CD14-positive monocyte (primary cell): ENCODE results near the gene CTNNA3. TPM values are rescaled to one million over a fixed set of nuclear protein-coding genes. Genes with fewer than 3 reads are reported as not detected.

Experiments
- DNase-seq, 3 donors: peaks; one replicate each; pipeline ENCODE4 v3.0.0-alpha.2; 2011 to 2022
- H2AFZ ChIP-seq: 2 replicates; pipeline ENCODE4 v1.6.0; 2012; ENCODE audit warnings: mild to moderate bottlenecking, low read depth, low read length, inconsistent platforms; ENCODE audit not compliant: insufficient read depth, poor library complexity, severe bottlenecking
- H3K27ac ChIP-seq, 2 donors: 1 replicate in 1 of 2; 2 replicates in 1 of 2; pipeline ENCODE4 v1.5.1; 2012 to 2013; ENCODE audit warnings: low read length in 2 of 2, control low read depth in 1 of 2, inconsistent platforms in 1 of 2, low read depth in 1 of 2, mild to moderate bottlenecking in 1 of 2
- H3K27me3 ChIP-seq, 2 donors: one replicate each; pipeline versions ENCODE4 v1.6.0 to v1.6.1; 2011 to 2013; ENCODE audit warnings: low read length in 2 of 2; ENCODE audit not compliant: control insufficient read depth in 2 of 2, insufficient read depth in 2 of 2
- H3K36me3 ChIP-seq, 2 donors: replicated peaks in 1 of 2; 1 replicate in 1 of 2; 2 replicates in 1 of 2; pipeline versions ENCODE4 v1.5.1 to v1.6.1; 2012 to 2013; ENCODE audit warnings: low read length in 2 of 2, control low read depth in 1 of 2, inconsistent platforms in 1 of 2, mild to moderate bottlenecking in 1 of 2; ENCODE audit not compliant: insufficient read depth in 2 of 2, control insufficient read depth in 1 of 2
- H3K4me1 ChIP-seq, 2 donors: 1 replicate in 1 of 2; 2 replicates in 1 of 2; pipeline versions ENCODE4 v1.5.1 to v1.6.1; 2012 to 2013; ENCODE audit warnings: low read length in 2 of 2, control low read depth in 1 of 2, inconsistent platforms in 1 of 2, mild to moderate bottlenecking in 1 of 2, moderate library complexity in 1 of 2; ENCODE audit not compliant: insufficient read depth in 2 of 2, control insufficient read depth in 1 of 2
- H3K4me2 ChIP-seq: replicated peaks from 2 replicates; pipeline ENCODE3; 2012; ENCODE audit warnings: low read length, moderate library complexity, mild to moderate bottlenecking; ENCODE audit not compliant: poor library complexity, severe bottlenecking; ENCODE audit errors: extremely low read depth
- H3K4me3 ChIP-seq, 3 experiments: fragments of 200-600 bp in 1 of 3; sonication (generic) in 1 of 3; replicated peaks in 1 of 3; 1 replicate in 2 of 3; 2 replicates in 1 of 3; pipeline ENCODE4 v1.5.1; 2011 to 2013; ENCODE audit warnings: low read length in 3 of 3, mild to moderate bottlenecking in 3 of 3, control low read depth in 2 of 3, low read depth in 2 of 3, inconsistent platforms in 1 of 3, moderate library complexity in 1 of 3
- H3K79me2 ChIP-seq: 2 replicates; pipeline ENCODE4 v1.6.0; 2012; ENCODE audit warnings: mild to moderate bottlenecking, control low read depth, inconsistent platforms, low read length, moderate library complexity; ENCODE audit not compliant: insufficient read depth
- H3K9ac ChIP-seq: 2 replicates; pipeline ENCODE4 v1.6.0; 2017; ENCODE audit warnings: low read length, mild to moderate bottlenecking; ENCODE audit not compliant: insufficient read depth, poor library complexity, severe bottlenecking
- H3K9me3 ChIP-seq, 2 donors: replicated peaks in 1 of 2; 1 replicate in 1 of 2; 2 replicates in 1 of 2; pipeline versions ENCODE4 v1.5.1 to v1.6.1; 2012 to 2013; ENCODE audit warnings: low read length in 2 of 2, control low read depth in 1 of 2; ENCODE audit not compliant: control insufficient read depth in 1 of 2, insufficient read depth in 1 of 2
- H4K20me1 ChIP-seq: 2 replicates; pipeline ENCODE4 v1.6.0; 2012; ENCODE audit warnings: mild to moderate bottlenecking, low read length, control low read depth, moderate library complexity; ENCODE audit not compliant: insufficient read depth
- H3K27ac Mint-ChIP-seq, 7 donors: one replicate each; pipeline ENCODE4 v1.8.0; 2020; ENCODE audit warnings: mild to moderate bottlenecking in 7 of 7, mixed read lengths in 7 of 7, moderate library complexity in 6 of 7, inconsistent platforms in 2 of 7
- H3K27me3 Mint-ChIP-seq, 3 donors: one replicate each; pipeline ENCODE4 v1.8.0; 2021 to 2022; ENCODE audit warnings: low read depth in 3 of 3, mild to moderate bottlenecking in 3 of 3, mixed read lengths in 3 of 3, moderate library complexity in 3 of 3, inconsistent platforms in 1 of 3
- H3K36me3 Mint-ChIP-seq, 2 donors: one replicate each; pipeline ENCODE4 v1.8.0; 2020; ENCODE audit warnings: mixed read lengths in 2 of 2, inconsistent platforms in 1 of 2, mild to moderate bottlenecking in 1 of 2
- H3K4me1 Mint-ChIP-seq: one replicate; pipeline ENCODE4 v1.8.0; 2020; ENCODE audit warnings: mild to moderate bottlenecking, mixed read lengths
- H3K4me3 Mint-ChIP-seq, 2 donors: one replicate each; pipeline ENCODE4 v1.8.0; 2020; ENCODE audit warnings: mild to moderate bottlenecking in 2 of 2, mixed read lengths in 2 of 2, moderate library complexity in 1 of 2
- H3K9me3 Mint-ChIP-seq, 7 donors: one replicate each; pipeline ENCODE4 v1.8.0; 2020 to 2022; ENCODE audit warnings: mixed read lengths in 7 of 7, mild to moderate bottlenecking in 6 of 7, moderate library complexity in 6 of 7, inconsistent platforms in 2 of 7
- WGBS: methylation state at CpG from one replicate; pipeline ENCODE4 v1.1.5; 2013; ENCODE audit warnings: missing lambda C conversion rate; ENCODE audit not compliant: insufficient coverage; 5-methylcytosine and 5-hydroxymethylcytosine counted together
- intact Hi-C, 2 donors: fragments of 100-400 bp; cut with micrococcal nuclease; formaldehyde crosslinking; loops; one replicate each; pipeline versions ENCODE4 v1.15.0 to v1.15.1; 2023
- polyA plus RNA-seq, 3 donors: library from polyadenylated mRNA; depleted of rRNA in 1 of 3; unstranded in 2 of 3; stranded (reverse) in 1 of 3; fragments of 300-500 nt in 2 of 3; fragments of >200 nt in 1 of 3; fragmentation: Illumina TruSeq in 2 of 3; gene quantifications; 1 replicate in 2 of 3; 2 replicates in 1 of 3; pipeline ENCODE4 v1.2.3, GENCODE V29; 2012 to 2021
- TF ChIP-seq, protein P1 (sequence below): fragments of 200-600 bp; IDR thresholded peaks from one replicate; pipeline ENCODE4 v1.8.0; 2022; ENCODE audit warnings: antibody characterized with exemption, mild to moderate bottlenecking

CTNNA3 gene
- polyA plus RNA-seq, 3 donors = not detected

- Histone ChIP-seq H3K9ac (no peak overlapping the region), H3K9me3 (no peaks in the 10 kb centered on the region), H2AFZ (no peak overlapping the region), H3K4me3 (no peak overlapping the region), H4K20me1 (no peaks in the 10 kb centered on the region), H3K36me3 (no peaks in the 10 kb centered on the region), H3K4me1 (no peaks in the 10 kb centered on the region), H3K27ac (no peak overlapping the region), H3K79me2 (no peaks in the 10 kb centered on the region), H3K27me3 (no peaks in the 10 kb centered on the region), H3K4me2 (no peak overlapping the region)
- intact Hi-C loops = no loop called here
- H3K36me3 Mint-ChIP-seq = no peaks in the 10 kb centered on the region
- no peak overlapping the region for H3K27ac Mint-ChIP-seq
- peaks cover 0 to 3% (median 0%) of the 10 kb centered on the region in 7 donors for H3K9me3 Mint-ChIP-seq
- DNase-seq = no peak
- TF ChIP-seq, protein P1, sequence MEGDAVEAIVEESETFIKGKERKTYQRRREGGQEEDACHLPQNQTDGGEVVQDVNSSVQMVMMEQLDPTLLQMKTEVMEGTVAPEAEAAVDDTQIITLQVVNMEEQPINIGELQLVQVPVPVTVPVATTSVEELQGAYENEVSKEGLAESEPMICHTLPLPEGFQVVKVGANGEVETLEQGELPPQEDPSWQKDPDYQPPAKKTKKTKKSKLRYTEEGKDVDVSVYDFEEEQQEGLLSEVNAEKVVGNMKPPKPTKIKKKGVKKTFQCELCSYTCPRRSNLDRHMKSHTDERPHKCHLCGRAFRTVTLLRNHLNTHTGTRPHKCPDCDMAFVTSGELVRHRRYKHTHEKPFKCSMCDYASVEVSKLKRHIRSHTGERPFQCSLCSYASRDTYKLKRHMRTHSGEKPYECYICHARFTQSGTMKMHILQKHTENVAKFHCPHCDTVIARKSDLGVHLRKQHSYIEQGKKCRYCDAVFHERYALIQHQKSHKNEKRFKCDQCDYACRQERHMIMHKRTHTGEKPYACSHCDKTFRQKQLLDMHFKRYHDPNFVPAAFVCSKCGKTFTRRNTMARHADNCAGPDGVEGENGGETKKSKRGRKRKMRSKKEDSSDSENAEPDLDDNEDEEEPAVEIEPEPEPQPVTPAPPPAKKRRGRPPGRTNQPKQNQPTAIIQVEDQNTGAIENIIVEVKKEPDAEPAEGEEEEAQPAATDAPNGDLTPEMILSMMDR = no peak
- no peak overlapping the region for H3K4me3 Mint-ChIP-seq
- no peaks in the 10 kb centered on the region for H3K4me1 Mint-ChIP-seq
- H3K27me3 Mint-ChIP-seq = no peaks in the 10 kb centered on the region
Measured at GRCh38 chr10:66483966-66484365, 1212.0 kb downstream of the CTNNA3 start.

GRCh38 chr10:66472156-66472555 is 1223.8 kb downstream of the CTNNA3 start:
- no peaks in the 10 kb centered on the region for H4K20me1 ChIP-seq
- Mint-ChIP-seq H3K9me3 (peaks cover 0 to 5% (median 0%) of the 10 kb centered on the region in 7 donors), H3K4me1 (no peaks in the 10 kb centered on the region), H3K36me3 (no peaks in the 10 kb centered on the region), H3K4me3 (no peak overlapping the region), H3K27ac (no peak overlapping the region), H3K27me3 (no peaks in the 10 kb centered on the region)
- no peaks in the 10 kb centered on the region for H3K4me1 ChIP-seq
- H3K4me2 ChIP-seq = no peak overlapping the region
- WGBS = no CpG with 5 or more reads among the region's 1 CpG
- no peaks in the 10 kb centered on the region for H3K79me2 ChIP-seq
- H3K4me3 ChIP-seq = no peak overlapping the region
- DNase-seq = no peak
- H2AFZ ChIP-seq = no peak overlapping the region
- no peak overlapping the region for H3K9ac ChIP-seq
- intact Hi-C loops = no loop called here
- TF ChIP-seq, protein P1 = no peak
- no peak overlapping the region for H3K27ac ChIP-seq
- no peaks in the 10 kb centered on the region for H3K9me3 ChIP-seq
- H3K27me3 ChIP-seq = no peaks in the 10 kb centered on the region
- H3K36me3 ChIP-seq = no peaks in the 10 kb centered on the region
